ENCODE results near the gene PIP5K1B. TPM values are rescaled to one million over a fixed set of nuclear protein-coding genes. Genes with fewer than 3 reads are reported as not detected.

PIP5K1B gene
- total and polyA plus RNA-seq, 2 donors (not counting 3 experiments of a cell fraction or from before 2014, with no cell fraction given): 0.27 TPM; not detected in 1

- Histone ChIP-seq H3K9ac (replicated peaks; ENCODE audit: extremely low read depth, insufficient read depth, low read length) (no peak overlapping the region), H3K4me2 (ENCODE audit: insufficient read depth, low read length) (no peak overlapping the region), H3K27ac (ENCODE audit: insufficient read depth, low read depth, low read length) (no peak overlapping the region), H3K27me3 (ENCODE audit: control insufficient read depth in 2 of 2, insufficient read depth in 2 of 2, low read length in 2 of 2) (peaks cover 2 to 3% of the 10 kb centered on the region in 2 experiments), H3K4me1 (ENCODE audit: control insufficient read depth, extremely low read depth, insufficient read depth, low read length) (no peaks in the 10 kb centered on the region), H3K9me3 (replicated peaks; ENCODE audit: control insufficient read depth, insufficient read depth, low read length) (no peaks in the 10 kb centered on the region), H3K79me2 (ENCODE audit: control insufficient read depth, insufficient read depth, low read length) (no peaks in the 10 kb centered on the region), H3K4me3 (replicated peaks in 1 of 3; ENCODE audit: insufficient read depth in 1 of 3, low read depth in 1 of 3, low read length in 3 of 3) (no peak overlapping the region), H3K9me1 (replicated peaks; ENCODE audit: control insufficient read depth, extremely low read depth, insufficient read depth, low read length) (no peaks in the 10 kb centered on the region), H2AFZ (ENCODE audit: low read depth, low read length) (no peak overlapping the region), H4K20me1 (replicated peaks; ENCODE audit: control insufficient read depth, extremely low read depth, insufficient read depth, low read length) (no peaks in the 10 kb centered on the region), H3K36me3 (ENCODE audit: control insufficient read depth in 2 of 2, extremely low read depth in 1 of 2, insufficient read depth in 2 of 2, low read length in 2 of 2) (no peaks in the 10 kb centered on the region)
- no peak for TF ChIP-seq CTCF (IDR thresholded peaks at IDR 0.05; ENCODE audit: extremely low read depth in 1 of 2, insufficient read depth in 1 of 2, low read depth in 1 of 2, low read length in 2 of 2)
- no peak for TF ChIP-seq POLR2A (IDR thresholded peaks at IDR 0.05; ENCODE audit: low read depth, low read length)
- no peak for TF ChIP-seq MAX (IDR thresholded peaks at IDR 0.05; ENCODE audit: insufficient read depth, insufficient read length)
- TF ChIP-seq MYC (IDR thresholded peaks at IDR 0.05; ENCODE audit: low read depth, low read length): no peak
- no peak for TF ChIP-seq POLR2AphosphoS5 (IDR thresholded peaks at IDR 0.05; ENCODE audit: insufficient read depth, low read depth, low read length)
- TF ChIP-seq FOS (IDR thresholded peaks at IDR 0.05; ENCODE audit: borderline replicate concordance, insufficient read depth, low read length): no peak
- no peak for TF ChIP-seq EZH2 (IDR thresholded peaks at IDR 0.05; ENCODE audit: borderline replicate concordance, low read depth, low read length, severe bottlenecking)
- no peak for TF ChIP-seq GATA2 (IDR thresholded peaks at IDR 0.05; ENCODE audit: insufficient read depth, insufficient read length, low read depth, low read length)
- no peak for TF ChIP-seq JUN (IDR thresholded peaks at IDR 0.05; ENCODE audit: borderline replicate concordance, insufficient read depth, insufficient read length, low read depth)
- intact Hi-C loops (cut with micrococcal nuclease) (no loop called here), dilution Hi-C loops (cut with MboI; ENCODE audit: extremely low pct_ligation_motif_present, low sequenced_read_pairs) (no loop called here)
- no TSS peak for BruUV-seq (replicated peaks)
- ChIA-PET CTCF (no interaction called here), POLR2A (no interaction called here)
- FAIRE-seq: no peak
- DNase-seq (ENCODE audit: low read depth, low spot score): no peak
Observed at GRCh38 chr9:68821911-68822310, 116.9 kb downstream of the PIP5K1B start.
